Adrenal gland (tissue), 5 donors: Measurements from ENCODE around the gene DAPL1.

Source experiments
- POLR2A ChIP-seq, 2 donors: fragments of 450-650 bp; IDR thresholded peaks; one replicate each; pipeline ENCODE4 v1.6.1; 2017; ENCODE audit warnings: antibody characterized with exemption in 2 of 2, mild to moderate bottlenecking in 2 of 2, moderate library complexity in 1 of 2
- TF ChIP-seq, protein P1 (sequence below), 6 experiments: fragments of 450-650 bp in 4 of 6; fragments of 200-600 bp in 2 of 6; sonication (generic) in 1 of 6; IDR thresholded peaks; 1 replicate in 5 of 6; 2 replicates in 1 of 6; pipeline versions ENCODE4 v1.5.1 to v1.8.0; 2016 to 2021; ENCODE audit warnings: antibody characterized with exemption in 6 of 6, mild to moderate bottlenecking in 2 of 6, moderate library complexity in 1 of 6
- donor health status: DM: no; HTN: no; CAD: no.

DNA sequence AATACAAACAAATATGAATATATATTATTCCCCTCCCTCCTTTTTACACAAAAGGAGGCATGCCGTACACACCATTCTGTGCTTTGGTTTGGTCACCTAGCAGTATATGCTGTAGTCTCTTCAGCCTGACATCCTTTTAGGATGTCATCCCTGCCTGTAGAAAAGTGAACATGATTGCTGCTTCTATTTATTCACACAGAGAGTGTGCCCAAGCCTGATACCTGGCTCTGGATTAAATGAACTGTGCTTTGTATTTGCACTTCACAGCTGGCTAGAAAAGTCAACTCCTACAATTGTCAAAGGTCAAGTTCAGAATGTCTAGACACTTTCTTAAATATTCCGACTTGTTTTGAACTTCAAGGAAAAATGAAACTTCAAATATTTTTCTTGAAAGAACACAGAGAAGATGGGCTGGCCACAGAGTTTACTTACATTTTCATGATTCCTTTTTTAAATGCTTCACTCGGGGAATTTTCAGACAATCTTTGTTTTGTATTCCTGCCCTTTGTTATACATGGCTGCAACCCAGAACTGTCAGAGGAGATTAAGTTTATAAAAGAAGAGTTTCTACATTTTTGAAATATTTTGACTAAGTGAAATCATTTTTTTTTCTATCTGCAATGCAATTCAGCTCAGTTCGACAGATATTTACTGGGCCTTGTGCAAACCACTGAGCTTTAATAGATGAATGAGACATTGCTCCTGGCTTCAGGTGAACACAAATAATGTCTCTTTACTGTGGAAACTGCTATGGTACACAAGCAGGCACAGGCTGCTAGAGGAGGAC lies 33.5 kb downstream of the DAPL1 start:
- TF ChIP-seq, protein P1, sequence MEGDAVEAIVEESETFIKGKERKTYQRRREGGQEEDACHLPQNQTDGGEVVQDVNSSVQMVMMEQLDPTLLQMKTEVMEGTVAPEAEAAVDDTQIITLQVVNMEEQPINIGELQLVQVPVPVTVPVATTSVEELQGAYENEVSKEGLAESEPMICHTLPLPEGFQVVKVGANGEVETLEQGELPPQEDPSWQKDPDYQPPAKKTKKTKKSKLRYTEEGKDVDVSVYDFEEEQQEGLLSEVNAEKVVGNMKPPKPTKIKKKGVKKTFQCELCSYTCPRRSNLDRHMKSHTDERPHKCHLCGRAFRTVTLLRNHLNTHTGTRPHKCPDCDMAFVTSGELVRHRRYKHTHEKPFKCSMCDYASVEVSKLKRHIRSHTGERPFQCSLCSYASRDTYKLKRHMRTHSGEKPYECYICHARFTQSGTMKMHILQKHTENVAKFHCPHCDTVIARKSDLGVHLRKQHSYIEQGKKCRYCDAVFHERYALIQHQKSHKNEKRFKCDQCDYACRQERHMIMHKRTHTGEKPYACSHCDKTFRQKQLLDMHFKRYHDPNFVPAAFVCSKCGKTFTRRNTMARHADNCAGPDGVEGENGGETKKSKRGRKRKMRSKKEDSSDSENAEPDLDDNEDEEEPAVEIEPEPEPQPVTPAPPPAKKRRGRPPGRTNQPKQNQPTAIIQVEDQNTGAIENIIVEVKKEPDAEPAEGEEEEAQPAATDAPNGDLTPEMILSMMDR (IDR thresholded peaks at IDR 0.05): no peak
- TF ChIP-seq POLR2A (IDR thresholded peaks at IDR 0.05): no peak
